GM23338 (cell line): ENCODE results near the gene MAPKBP1. TPM values are rescaled to one million over a fixed set of nuclear protein-coding genes. Genes with fewer than 3 reads are reported as not detected.

Source experiments
- ZNF114 ChIP-seq: fragments of 250-450 bp; sonication (Bioruptor Pico); IDR thresholded peaks from 2 replicates; pipeline ENCODE4 v1.5.0; 2020; ENCODE audit warnings: mild to moderate bottlenecking, moderate library complexity
- polyA plus RNA-seq: library from polyadenylated mRNA; unstranded; fragments of >200 nt; fragmentation: Nextera tagmentation; extraction: Ambion mirVana; gene quantifications from 2 replicates; pipeline ENCODE4 v1.2.1, GENCODE V29; 2016
- total RNA-seq: library from RNA; depleted of rRNA; stranded (reverse); fragments of >200 nt; shearing (Covaris generic); gene quantifications from 2 replicates; pipeline ENCODE4 v1.2.3, GENCODE V29; 2014
- TF ChIP-seq, protein P1 (sequence below): fragments of 250-450 bp; sonication (Bioruptor Pico); IDR thresholded peaks from 2 replicates; pipeline ENCODE4 v1.5.0; 2020; ENCODE audit warnings: mild to moderate bottlenecking, moderate library complexity
- TF ChIP-seq, protein P2 (sequence below): IDR thresholded peaks from one replicate; pipeline ENCODE4 v1.6.1; 2018; ENCODE audit warnings: antibody characterized with exemption; ENCODE audit not compliant: unreplicated experiment
- TF ChIP-seq, protein P3 (sequence below): IDR thresholded peaks from 2 replicates; pipeline ENCODE4 v1.6.1; 2016; ENCODE audit warnings: antibody characterized with exemption

The MAPKBP1 gene
- total and polyA plus RNA-seq, 2 experiments from 2014 or later: 1.9 to 8.9 TPM

DNA sequence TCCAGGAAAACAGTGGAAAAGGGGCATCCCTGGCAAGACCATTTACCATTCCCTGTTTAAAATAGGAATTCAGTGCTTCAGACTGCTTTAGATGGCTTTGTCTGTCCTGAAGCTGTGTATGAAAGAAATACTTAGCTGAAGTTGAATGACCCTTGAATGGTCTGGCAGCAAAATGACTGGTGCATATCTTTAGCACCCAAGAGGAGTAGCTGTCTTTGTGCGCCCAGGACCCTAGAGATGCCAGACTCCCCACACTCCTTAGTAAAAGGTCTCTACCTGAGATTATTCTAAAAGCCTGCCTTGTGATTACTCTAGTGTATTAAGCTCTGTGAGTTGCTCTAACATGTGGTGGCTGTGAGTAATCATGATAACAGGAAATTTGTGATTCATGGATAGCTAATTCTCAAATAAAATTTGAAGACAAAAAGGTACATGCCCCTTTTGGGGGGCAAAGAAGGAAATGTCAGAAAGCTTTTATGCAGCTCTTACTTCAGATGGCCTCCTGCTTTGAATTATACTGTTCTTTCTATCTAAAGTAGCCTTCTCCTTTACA is 3.2 kb downstream of the MAPKBP1 start (continued):
- TF ChIP-seq, protein P1, sequence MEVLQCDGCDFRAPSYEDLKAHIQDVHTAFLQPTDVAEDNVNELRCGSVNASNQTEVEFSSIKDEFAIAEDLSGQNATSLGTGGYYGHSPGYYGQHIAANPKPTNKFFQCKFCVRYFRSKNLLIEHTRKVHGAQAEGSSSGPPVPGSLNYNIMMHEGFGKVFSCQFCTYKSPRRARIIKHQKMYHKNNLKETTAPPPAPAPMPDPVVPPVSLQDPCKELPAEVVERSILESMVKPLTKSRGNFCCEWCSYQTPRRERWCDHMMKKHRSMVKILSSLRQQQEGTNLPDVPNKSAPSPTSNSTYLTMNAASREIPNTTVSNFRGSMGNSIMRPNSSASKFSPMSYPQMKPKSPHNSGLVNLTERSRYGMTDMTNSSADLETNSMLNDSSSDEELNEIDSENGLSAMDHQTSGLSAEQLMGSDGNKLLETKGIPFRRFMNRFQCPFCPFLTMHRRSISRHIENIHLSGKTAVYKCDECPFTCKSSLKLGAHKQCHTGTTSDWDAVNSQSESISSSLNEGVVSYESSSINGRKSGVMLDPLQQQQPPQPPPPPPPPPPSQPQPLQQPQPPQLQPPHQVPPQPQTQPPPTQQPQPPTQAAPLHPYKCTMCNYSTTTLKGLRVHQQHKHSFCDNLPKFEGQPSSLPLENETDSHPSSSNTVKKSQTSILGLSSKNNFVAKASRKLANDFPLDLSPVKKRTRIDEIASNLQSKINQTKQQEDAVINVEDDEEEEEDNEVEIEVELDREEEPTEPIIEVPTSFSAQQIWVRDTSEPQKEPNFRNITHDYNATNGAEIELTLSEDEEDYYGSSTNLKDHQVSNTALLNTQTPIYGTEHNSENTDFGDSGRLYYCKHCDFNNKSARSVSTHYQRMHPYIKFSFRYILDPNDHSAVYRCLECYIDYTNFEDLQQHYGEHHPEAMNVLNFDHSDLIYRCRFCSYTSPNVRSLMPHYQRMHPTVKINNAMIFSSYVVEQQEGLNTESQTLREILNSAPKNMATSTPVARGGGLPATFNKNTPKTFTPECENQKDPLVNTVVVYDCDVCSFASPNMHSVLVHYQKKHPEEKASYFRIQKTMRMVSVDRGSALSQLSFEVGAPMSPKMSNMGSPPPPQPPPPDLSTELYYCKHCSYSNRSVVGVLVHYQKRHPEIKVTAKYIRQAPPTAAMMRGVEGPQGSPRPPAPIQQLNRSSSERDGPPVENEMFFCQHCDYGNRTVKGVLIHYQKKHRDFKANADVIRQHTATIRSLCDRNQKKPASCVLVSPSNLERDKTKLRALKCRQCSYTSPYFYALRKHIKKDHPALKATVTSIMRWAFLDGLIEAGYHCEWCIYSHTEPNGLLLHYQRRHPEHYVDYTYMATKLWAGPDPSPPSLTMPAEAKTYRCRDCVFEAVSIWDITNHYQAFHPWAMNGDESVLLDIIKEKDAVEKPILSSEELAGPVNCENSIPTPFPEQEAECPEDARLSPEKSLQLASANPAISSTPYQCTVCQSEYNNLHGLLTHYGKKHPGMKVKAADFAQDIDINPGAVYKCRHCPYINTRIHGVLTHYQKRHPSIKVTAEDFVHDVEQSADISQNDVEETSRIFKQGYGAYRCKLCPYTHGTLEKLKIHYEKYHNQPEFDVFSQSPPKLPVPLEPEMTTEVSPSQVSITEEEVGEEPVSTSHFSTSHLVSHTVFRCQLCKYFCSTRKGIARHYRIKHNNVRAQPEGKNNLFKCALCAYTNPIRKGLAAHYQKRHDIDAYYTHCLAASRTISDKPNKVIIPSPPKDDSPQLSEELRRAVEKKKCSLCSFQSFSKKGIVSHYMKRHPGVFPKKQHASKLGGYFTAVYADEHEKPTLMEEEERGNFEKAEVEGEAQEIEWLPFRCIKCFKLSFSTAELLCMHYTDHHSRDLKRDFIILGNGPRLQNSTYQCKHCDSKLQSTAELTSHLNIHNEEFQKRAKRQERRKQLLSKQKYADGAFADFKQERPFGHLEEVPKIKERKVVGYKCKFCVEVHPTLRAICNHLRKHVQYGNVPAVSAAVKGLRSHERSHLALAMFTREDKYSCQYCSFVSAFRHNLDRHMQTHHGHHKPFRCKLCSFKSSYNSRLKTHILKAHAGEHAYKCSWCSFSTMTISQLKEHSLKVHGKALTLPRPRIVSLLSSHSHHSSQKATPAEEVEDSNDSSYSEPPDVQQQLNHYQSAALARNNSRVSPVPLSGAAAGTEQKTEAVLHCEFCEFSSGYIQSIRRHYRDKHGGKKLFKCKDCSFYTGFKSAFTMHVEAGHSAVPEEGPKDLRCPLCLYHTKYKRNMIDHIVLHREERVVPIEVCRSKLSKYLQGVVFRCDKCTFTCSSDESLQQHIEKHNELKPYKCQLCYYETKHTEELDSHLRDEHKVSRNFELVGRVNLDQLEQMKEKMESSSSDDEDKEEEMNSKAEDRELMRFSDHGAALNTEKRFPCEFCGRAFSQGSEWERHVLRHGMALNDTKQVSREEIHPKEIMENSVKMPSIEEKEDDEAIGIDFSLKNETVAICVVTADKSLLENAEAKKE (CRISPR knock-in tag): no peak
- TF ChIP-seq, protein P2, sequence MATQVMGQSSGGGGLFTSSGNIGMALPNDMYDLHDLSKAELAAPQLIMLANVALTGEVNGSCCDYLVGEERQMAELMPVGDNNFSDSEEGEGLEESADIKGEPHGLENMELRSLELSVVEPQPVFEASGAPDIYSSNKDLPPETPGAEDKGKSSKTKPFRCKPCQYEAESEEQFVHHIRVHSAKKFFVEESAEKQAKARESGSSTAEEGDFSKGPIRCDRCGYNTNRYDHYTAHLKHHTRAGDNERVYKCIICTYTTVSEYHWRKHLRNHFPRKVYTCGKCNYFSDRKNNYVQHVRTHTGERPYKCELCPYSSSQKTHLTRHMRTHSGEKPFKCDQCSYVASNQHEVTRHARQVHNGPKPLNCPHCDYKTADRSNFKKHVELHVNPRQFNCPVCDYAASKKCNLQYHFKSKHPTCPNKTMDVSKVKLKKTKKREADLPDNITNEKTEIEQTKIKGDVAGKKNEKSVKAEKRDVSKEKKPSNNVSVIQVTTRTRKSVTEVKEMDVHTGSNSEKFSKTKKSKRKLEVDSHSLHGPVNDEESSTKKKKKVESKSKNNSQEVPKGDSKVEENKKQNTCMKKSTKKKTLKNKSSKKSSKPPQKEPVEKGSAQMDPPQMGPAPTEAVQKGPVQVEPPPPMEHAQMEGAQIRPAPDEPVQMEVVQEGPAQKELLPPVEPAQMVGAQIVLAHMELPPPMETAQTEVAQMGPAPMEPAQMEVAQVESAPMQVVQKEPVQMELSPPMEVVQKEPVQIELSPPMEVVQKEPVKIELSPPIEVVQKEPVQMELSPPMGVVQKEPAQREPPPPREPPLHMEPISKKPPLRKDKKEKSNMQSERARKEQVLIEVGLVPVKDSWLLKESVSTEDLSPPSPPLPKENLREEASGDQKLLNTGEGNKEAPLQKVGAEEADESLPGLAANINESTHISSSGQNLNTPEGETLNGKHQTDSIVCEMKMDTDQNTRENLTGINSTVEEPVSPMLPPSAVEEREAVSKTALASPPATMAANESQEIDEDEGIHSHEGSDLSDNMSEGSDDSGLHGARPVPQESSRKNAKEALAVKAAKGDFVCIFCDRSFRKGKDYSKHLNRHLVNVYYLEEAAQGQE: no peak
- TF ChIP-seq, protein P3, sequence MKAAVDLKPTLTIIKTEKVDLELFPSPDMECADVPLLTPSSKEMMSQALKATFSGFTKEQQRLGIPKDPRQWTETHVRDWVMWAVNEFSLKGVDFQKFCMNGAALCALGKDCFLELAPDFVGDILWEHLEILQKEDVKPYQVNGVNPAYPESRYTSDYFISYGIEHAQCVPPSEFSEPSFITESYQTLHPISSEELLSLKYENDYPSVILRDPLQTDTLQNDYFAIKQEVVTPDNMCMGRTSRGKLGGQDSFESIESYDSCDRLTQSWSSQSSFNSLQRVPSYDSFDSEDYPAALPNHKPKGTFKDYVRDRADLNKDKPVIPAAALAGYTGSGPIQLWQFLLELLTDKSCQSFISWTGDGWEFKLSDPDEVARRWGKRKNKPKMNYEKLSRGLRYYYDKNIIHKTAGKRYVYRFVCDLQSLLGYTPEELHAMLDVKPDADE: no peak
- TF ChIP-seq ZNF114 (CRISPR knock-in tag): no peak
